Measurements from ENCODE around the gene SPAG17.

DNA sequence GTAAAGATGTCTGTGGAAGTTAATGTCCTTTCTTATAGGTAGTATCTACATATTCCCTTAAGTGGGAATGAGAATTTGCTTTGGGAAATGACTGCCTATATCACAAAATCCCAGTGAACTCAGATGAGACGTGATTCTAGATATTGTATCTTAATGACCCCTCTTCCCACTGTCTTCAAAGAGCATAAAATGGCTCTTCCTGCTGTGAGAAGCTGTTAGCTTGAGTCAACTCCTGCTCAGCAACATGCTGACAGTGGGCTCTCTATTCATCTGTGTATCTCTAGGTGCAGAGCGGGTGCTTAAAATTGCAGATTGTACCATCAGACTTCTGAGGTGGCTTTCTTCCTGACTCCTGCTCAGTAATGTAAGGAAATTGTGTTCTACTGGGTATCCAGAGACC lies 100.6 kb downstream of the SPAG17 start:
- no peak for TF ChIP-seq ZNF384 (IDR thresholded peaks at IDR 0.05)
- no peak for TF ChIP-seq ELF4 (IDR thresholded peaks at IDR 0.05)
- no peak for TF ChIP-seq LEF1 (IDR thresholded peaks at IDR 0.05; ENCODE audit: borderline replicate concordance)
- TF ChIP-seq TARDBP (IDR thresholded peaks at IDR 0.05): no peak
- TF ChIP-seq FOXA1 (IDR thresholded peaks at IDR 0.05): no peak
- TF ChIP-seq FOXM1 (IDR thresholded peaks at IDR 0.05; ENCODE audit: borderline replicate concordance): no peak
- TF ChIP-seq BHLHE40 (IDR thresholded peaks at IDR 0.05; ENCODE audit: borderline replicate concordance): no peak
- TF ChIP-seq FOXK2 (IDR thresholded peaks at IDR 0.05): no peak
- no peak for TF ChIP-seq SUZ12 (IDR thresholded peaks at IDR 0.05)
- no peak for TF ChIP-seq L3MBTL2 (conservative IDR thresholded peaks at IDR 0.05)
- no peak for TF ChIP-seq SP1 (IDR thresholded peaks at IDR 0.05)
